ENCODE data around the gene STARD7. TPM values are rescaled to one million over a fixed set of nuclear protein-coding genes. Genes with fewer than 3 reads are reported as not detected.

The STARD7 gene
- total and polyA plus RNA-seq, 2 experiments from 2014 or later = 72.2 to 222 TPM

DNA sequence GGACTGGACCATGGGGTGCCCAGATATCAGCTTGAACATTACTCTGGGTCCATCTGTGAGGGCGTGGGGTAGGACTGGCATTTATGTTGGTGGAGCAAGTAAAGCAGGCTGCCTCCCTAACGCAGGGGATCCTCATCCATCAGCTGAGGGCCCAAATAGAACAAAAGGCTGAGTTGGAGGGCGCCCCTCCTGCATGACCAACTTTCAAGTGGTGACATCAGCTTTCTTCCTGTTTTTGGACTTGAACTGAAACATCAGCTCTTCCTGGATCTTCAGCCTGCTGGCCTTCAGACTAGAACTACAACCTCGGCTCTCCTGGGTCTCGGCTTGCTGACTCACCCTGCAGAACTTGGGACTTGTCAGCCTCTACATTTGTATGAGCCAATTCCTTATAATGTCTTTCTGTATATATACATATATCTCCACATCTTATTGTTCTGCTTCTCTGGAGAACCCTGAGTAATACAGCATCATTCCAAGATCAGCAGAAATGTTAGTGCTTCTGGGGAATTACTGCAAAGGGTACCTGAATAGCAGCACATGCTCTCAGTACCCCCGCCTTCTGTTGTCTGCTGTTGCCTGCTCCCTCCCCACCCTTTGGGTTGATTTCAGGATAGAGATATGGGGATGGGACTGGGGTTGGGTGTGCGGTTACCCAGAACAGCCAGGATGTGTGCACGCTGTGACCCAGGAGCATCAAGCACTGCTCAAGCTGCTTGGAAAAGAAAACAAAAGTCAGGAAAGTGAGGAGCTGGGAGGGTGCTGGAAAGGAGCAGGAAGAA, 37.2 kb upstream of the STARD7 start (continued):
- TF ChIP-seq, protein P1, sequence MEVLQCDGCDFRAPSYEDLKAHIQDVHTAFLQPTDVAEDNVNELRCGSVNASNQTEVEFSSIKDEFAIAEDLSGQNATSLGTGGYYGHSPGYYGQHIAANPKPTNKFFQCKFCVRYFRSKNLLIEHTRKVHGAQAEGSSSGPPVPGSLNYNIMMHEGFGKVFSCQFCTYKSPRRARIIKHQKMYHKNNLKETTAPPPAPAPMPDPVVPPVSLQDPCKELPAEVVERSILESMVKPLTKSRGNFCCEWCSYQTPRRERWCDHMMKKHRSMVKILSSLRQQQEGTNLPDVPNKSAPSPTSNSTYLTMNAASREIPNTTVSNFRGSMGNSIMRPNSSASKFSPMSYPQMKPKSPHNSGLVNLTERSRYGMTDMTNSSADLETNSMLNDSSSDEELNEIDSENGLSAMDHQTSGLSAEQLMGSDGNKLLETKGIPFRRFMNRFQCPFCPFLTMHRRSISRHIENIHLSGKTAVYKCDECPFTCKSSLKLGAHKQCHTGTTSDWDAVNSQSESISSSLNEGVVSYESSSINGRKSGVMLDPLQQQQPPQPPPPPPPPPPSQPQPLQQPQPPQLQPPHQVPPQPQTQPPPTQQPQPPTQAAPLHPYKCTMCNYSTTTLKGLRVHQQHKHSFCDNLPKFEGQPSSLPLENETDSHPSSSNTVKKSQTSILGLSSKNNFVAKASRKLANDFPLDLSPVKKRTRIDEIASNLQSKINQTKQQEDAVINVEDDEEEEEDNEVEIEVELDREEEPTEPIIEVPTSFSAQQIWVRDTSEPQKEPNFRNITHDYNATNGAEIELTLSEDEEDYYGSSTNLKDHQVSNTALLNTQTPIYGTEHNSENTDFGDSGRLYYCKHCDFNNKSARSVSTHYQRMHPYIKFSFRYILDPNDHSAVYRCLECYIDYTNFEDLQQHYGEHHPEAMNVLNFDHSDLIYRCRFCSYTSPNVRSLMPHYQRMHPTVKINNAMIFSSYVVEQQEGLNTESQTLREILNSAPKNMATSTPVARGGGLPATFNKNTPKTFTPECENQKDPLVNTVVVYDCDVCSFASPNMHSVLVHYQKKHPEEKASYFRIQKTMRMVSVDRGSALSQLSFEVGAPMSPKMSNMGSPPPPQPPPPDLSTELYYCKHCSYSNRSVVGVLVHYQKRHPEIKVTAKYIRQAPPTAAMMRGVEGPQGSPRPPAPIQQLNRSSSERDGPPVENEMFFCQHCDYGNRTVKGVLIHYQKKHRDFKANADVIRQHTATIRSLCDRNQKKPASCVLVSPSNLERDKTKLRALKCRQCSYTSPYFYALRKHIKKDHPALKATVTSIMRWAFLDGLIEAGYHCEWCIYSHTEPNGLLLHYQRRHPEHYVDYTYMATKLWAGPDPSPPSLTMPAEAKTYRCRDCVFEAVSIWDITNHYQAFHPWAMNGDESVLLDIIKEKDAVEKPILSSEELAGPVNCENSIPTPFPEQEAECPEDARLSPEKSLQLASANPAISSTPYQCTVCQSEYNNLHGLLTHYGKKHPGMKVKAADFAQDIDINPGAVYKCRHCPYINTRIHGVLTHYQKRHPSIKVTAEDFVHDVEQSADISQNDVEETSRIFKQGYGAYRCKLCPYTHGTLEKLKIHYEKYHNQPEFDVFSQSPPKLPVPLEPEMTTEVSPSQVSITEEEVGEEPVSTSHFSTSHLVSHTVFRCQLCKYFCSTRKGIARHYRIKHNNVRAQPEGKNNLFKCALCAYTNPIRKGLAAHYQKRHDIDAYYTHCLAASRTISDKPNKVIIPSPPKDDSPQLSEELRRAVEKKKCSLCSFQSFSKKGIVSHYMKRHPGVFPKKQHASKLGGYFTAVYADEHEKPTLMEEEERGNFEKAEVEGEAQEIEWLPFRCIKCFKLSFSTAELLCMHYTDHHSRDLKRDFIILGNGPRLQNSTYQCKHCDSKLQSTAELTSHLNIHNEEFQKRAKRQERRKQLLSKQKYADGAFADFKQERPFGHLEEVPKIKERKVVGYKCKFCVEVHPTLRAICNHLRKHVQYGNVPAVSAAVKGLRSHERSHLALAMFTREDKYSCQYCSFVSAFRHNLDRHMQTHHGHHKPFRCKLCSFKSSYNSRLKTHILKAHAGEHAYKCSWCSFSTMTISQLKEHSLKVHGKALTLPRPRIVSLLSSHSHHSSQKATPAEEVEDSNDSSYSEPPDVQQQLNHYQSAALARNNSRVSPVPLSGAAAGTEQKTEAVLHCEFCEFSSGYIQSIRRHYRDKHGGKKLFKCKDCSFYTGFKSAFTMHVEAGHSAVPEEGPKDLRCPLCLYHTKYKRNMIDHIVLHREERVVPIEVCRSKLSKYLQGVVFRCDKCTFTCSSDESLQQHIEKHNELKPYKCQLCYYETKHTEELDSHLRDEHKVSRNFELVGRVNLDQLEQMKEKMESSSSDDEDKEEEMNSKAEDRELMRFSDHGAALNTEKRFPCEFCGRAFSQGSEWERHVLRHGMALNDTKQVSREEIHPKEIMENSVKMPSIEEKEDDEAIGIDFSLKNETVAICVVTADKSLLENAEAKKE (CRISPR knock-in tag; IDR thresholded peaks at IDR 0.05) = no peak
- no peak for TF ChIP-seq EZH2 (IDR thresholded peaks at IDR 0.05; ENCODE audit: low read depth, unreplicated experiment)
- TF ChIP-seq STAT1 (IDR thresholded peaks at IDR 0.05; ENCODE audit: unreplicated experiment) = no peak
- TF ChIP-seq, protein P2, sequence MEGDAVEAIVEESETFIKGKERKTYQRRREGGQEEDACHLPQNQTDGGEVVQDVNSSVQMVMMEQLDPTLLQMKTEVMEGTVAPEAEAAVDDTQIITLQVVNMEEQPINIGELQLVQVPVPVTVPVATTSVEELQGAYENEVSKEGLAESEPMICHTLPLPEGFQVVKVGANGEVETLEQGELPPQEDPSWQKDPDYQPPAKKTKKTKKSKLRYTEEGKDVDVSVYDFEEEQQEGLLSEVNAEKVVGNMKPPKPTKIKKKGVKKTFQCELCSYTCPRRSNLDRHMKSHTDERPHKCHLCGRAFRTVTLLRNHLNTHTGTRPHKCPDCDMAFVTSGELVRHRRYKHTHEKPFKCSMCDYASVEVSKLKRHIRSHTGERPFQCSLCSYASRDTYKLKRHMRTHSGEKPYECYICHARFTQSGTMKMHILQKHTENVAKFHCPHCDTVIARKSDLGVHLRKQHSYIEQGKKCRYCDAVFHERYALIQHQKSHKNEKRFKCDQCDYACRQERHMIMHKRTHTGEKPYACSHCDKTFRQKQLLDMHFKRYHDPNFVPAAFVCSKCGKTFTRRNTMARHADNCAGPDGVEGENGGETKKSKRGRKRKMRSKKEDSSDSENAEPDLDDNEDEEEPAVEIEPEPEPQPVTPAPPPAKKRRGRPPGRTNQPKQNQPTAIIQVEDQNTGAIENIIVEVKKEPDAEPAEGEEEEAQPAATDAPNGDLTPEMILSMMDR (conservative IDR thresholded peaks at IDR 0.05; ENCODE audit: low read depth in 2 of 2) = no peak

DNA sequence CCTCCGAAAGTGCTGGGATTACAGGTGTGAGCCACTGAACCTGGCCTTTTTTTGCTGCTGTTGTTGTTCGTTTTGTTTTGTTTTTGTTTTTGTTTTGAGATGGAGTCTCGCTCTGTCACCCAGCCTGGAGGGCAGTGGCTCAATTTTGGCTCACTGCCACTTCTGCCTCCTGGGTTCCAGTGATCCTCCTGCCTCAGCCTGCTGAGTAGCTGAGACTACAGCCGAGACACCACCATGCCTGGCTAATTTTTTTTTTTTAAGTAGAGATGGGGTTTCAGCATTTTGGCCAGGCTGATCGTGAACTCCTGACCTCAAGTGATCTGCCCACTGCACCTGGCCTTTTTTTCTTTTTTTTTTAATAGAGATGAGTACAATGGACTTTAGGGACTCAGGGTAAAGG, 35.2 kb upstream of the STARD7 start:
- Histone ChIP-seq H3K4me3 (no peak overlapping the region), H3K9me2 (ENCODE audit: insufficient read depth) (no peaks in the 10 kb centered on the region), H3K4me2 (no peak overlapping the region), H3K36me3 (ENCODE audit: insufficient read depth) (no peaks in the 10 kb centered on the region), H3K27me3 (ENCODE audit: insufficient read depth) (no peaks in the 10 kb centered on the region), H3F3A (replicated peaks; ENCODE audit: low read depth) (no peaks in the 10 kb centered on the region), H3K4me1 (ENCODE audit: insufficient read depth) (no peaks in the 10 kb centered on the region; the same call in 1 of the 2 replicates), H2AFZ (no peak overlapping the region), H3K27ac (ENCODE audit: low read depth) (no peak overlapping the region), H4K20me1 (replicated peaks; ENCODE audit: insufficient read depth) (no peaks in the 10 kb centered on the region), H3K79me2 (replicated peaks; ENCODE audit: insufficient read depth) (no peaks in the 10 kb centered on the region)
- no peak overlapping the region for H3K27ac Mint-ChIP-seq
- H3K9me3 Mint-ChIP-seq = no peaks in the 10 kb centered on the region; the same call in 1 of the 3 replicates
- DNase-seq (ENCODE audit: low spot score) (no peak), ATAC-seq (no peak)
- peaks cover 15% of the 10 kb centered on the region for H3K4me1 Mint-ChIP-seq
- H3K4me3 Mint-ChIP-seq = no peak overlapping the region
- peaks cover 4% of the 10 kb centered on the region for H3K27me3 Mint-ChIP-seq (ENCODE audit: insufficient read depth, low read depth, poor library complexity)
- peaks cover 3% of the 10 kb centered on the region; the same call in 2 of the 3 replicates for H3K36me3 Mint-ChIP-seq (ENCODE audit: low read depth)
- TF ChIP-seq JUNB (IDR thresholded peaks at IDR 0.05; ENCODE audit: unreplicated experiment) (no peak), NANOG (IDR thresholded peaks at IDR 0.05; ENCODE audit: borderline replicate concordance) (no peak), ZNF331 (CRISPR knock-in tag; IDR thresholded peaks at IDR 0.05; ENCODE audit: low read depth) (no peak), POLR2AphosphoS5 (IDR thresholded peaks at IDR 0.05; ENCODE audit: low read depth) (no peak), EZH2phosphoT487 (IDR thresholded peaks at IDR 0.05; ENCODE audit: unreplicated experiment) (no peak)
- TF ChIP-seq, protein P2 (conservative IDR thresholded peaks at IDR 0.05; ENCODE audit: low read depth in 2 of 2) = no peak
